Thoracic aorta (tissue), 2 donors: ENCODE results near the gene ERCC6L2. TPM values are rescaled to one million over a fixed set of nuclear protein-coding genes. Genes with fewer than 3 reads are reported as not detected.

ENCODE experiments used
- ATAC-seq: fragments of 150-250 bp; one replicate; pipeline ENCODE4 v1.8.0; 2017; ENCODE audit warnings: low read depth; ENCODE audit not compliant: insufficient number of reproducible peaks, low FRiP score
- DNase-seq: peaks from one replicate; pipeline ENCODE4 v3.0.0-alpha.2; 2020; ENCODE audit warnings: low spot score
- H3K27ac ChIP-seq, 2 donors: fragments of 200-600 bp; sonication (generic); 1 replicate in 1 of 2; 2 replicates in 1 of 2; pipeline ENCODE4 v1.5.1; 2016; ENCODE audit warnings: mild to moderate bottlenecking in 2 of 2, moderate library complexity in 2 of 2
- H3K27me3 ChIP-seq: fragments of 200-600 bp; sonication (generic); replicated peaks from 2 replicates; pipeline ENCODE4 v1.6.0; 2016; ENCODE audit warnings: mild to moderate bottlenecking; ENCODE audit not compliant: insufficient read depth
- H3K36me3 ChIP-seq: fragments of 200-600 bp; sonication (generic); one replicate; pipeline ENCODE4 v1.5.1; 2016
- H3K4me1 ChIP-seq, 2 donors: fragments of 200-600 bp; sonication (generic); 1 replicate in 1 of 2; 2 replicates in 1 of 2; pipeline versions ENCODE4 v1.5.1 to v1.6.0; 2016; ENCODE audit warnings: low read depth in 2 of 2, mild to moderate bottlenecking in 1 of 2; ENCODE audit not compliant: control insufficient read depth in 1 of 2
- H3K4me3 ChIP-seq: fragments of 200-600 bp; sonication (generic); 2 replicates; pipeline ENCODE4 v1.5.1; 2016; ENCODE audit warnings: mild to moderate bottlenecking
- H3K9me3 ChIP-seq: fragments of 200-600 bp; sonication (generic); 2 replicates; pipeline ENCODE4 v1.5.1; 2016
- CTCF ChIP-seq: fragments of 200-600 bp; sonication (generic); IDR thresholded peaks from one replicate; pipeline ENCODE4 v1.5.1; 2019; ENCODE audit warnings: antibody characterized with exemption
- total RNA-seq, 2 donors: library from RNA; depleted of rRNA; stranded (reverse); fragments of >200 nt; gene quantifications; one replicate each; pipeline versions ENCODE4 v1.1.0 to v1.2.3, GENCODE V29; 2016

Gene ERCC6L2
- total RNA-seq, 2 donors from 2014 or later, result 32.1 to 53.4 TPM

- no peak for ATAC-seq
- Histone ChIP-seq H3K4me1 (peaks cover 0 to 13% of the 10 kb centered on the region in 2 donors), H3K4me3 (no peak overlapping the region), H3K27me3 (no peaks in the 10 kb centered on the region), H3K9me3 (no peaks in the 10 kb centered on the region), H3K27ac (no peak overlapping the region), H3K36me3 (peaks cover 10% of the 10 kb centered on the region)
- no peak for DNase-seq
- no peak for TF ChIP-seq CTCF
Measured at GRCh38 chr9:95940265-95940664, 64.8 kb downstream of the ERCC6L2 start.

- Histone ChIP-seq H3K36me3 (peaks cover 11% of the 10 kb centered on the region), H3K27me3 (no peaks in the 10 kb centered on the region), H3K4me3 (no peak overlapping the region), H3K9me3 (peaks cover 3% of the 10 kb centered on the region), H3K27ac (no peak overlapping the region), H3K4me1 (peaks cover 0 to 13% of the 10 kb centered on the region in 2 donors)
- TF ChIP-seq CTCF, result no peak
- DNase-seq (no peak), ATAC-seq (no peak)
Measured at GRCh38 chr9:95942016-95942415, 66.5 kb downstream of the ERCC6L2 start.

GRCh38 chr9:95947118-95947517, 71.6 kb downstream of the ERCC6L2 start:
- ATAC-seq, result no peak
- TF ChIP-seq CTCF, result no peak
- H3K36me3 ChIP-seq, result peaks cover 14% of the 10 kb centered on the region
- no peaks in the 10 kb centered on the region for H3K27me3 ChIP-seq
- no peak for DNase-seq
- peaks cover 4% of the 10 kb centered on the region for H3K9me3 ChIP-seq
- no peaks in the 10 kb centered on the region for H3K4me1 ChIP-seq
- H3K4me3 ChIP-seq, result no peak overlapping the region
- H3K27ac ChIP-seq, result no peak overlapping the region

- DNase-seq (no peak), ATAC-seq (no peak)
- TF ChIP-seq CTCF, result no peak
- no peak overlapping the region for H3K4me3 ChIP-seq
- H3K27ac ChIP-seq, result no peak overlapping the region
- H3K27me3 ChIP-seq, result no peaks in the 10 kb centered on the region
- H3K9me3 ChIP-seq, result no peaks in the 10 kb centered on the region
- H3K36me3 ChIP-seq, result peaks cover 10% of the 10 kb centered on the region
- no peaks in the 10 kb centered on the region for H3K4me1 ChIP-seq
Measured at GRCh38 chr9:95952471-95952870, 77.0 kb downstream of the ERCC6L2 start.

- Histone ChIP-seq H3K9me3 (no peaks in the 10 kb centered on the region), H3K27me3 (no peaks in the 10 kb centered on the region), H3K36me3 (peaks cover 7% of the 10 kb centered on the region), H3K4me1 (no peaks in the 10 kb centered on the region), H3K27ac (no peak overlapping the region), H3K4me3 (no peak overlapping the region)
- ATAC-seq (no peak), DNase-seq (no peak)
- TF ChIP-seq CTCF, result no peak
Measured at GRCh38 chr9:95953986-95954385, 78.5 kb downstream of the ERCC6L2 start.
